ENCODE results near the gene VWA8.

GRCh38 chr13:41643507-41643906, 317.4 kb downstream of the VWA8 start:
- TF ChIP-seq CTCF (IDR thresholded peaks at IDR 0.05; ENCODE audit: low read depth, low read length, poor library complexity, severe bottlenecking), result no peak
- no peak for TF ChIP-seq EZH2phosphoT487 (IDR thresholded peaks at IDR 0.05; ENCODE audit: borderline replicate concordance, low read length)
